Fibroblast of the aortic adventitia (primary cell): ENCODE data around the gene FAM89A. TPM values are rescaled to one million over a fixed set of nuclear protein-coding genes. Genes with fewer than 3 reads are reported as not detected.

Experiments
- DNase-seq: peaks from one replicate; pipeline ENCODE4 v3.0.0-alpha.2; 2010; ENCODE audit warnings: low read depth
- H3K4me3 ChIP-seq: 2 replicates; pipeline ENCODE4 v1.5.1; 2011; ENCODE audit warnings: low read depth, mild to moderate bottlenecking, control low read depth, low read length, moderate library complexity
- CTCF ChIP-seq: IDR thresholded peaks from 2 replicates; pipeline ENCODE4 v1.5.1; 2011; ENCODE audit warnings: mild to moderate bottlenecking, low read length, control low read depth, inconsistent platforms; ENCODE audit not compliant: insufficient read depth
- total RNA-seq: library from RNA; depleted of rRNA; stranded (reverse); fragments of >200 nt; gene quantifications from 2 replicates; pipeline ENCODE4 v1.2.3, GENCODE V29; 2012; ENCODE audit warnings: low replicate concordance

The FAM89A gene
- total RNA-seq, 1 donor = 2.0 TPM

GRCh38 chr1:231041719-231042261, 1.7 kb upstream of the FAM89A start:
- H3K4me3 ChIP-seq = no peak overlapping the region
- TF ChIP-seq CTCF = no peak
- DNase-seq = no peak

- H3K4me3 ChIP-seq = no peak overlapping the region
- no peak for TF ChIP-seq CTCF
- DNase-seq = no peak
Observed at GRCh38 chr1:231040800-231041718, 1.0 kb upstream of the FAM89A start.

- peak; percentile 26 for DNase-seq
- peak overlapping the region; percentile 71 for H3K4me3 ChIP-seq
- TF ChIP-seq CTCF = no peak
Observed at GRCh38 chr1:231039161-231040018, 664 bp downstream of the FAM89A start.

GRCh38 chr1:231037585-231038517, 2.2 kb downstream of the FAM89A start:
- no peak overlapping the region for H3K4me3 ChIP-seq
- TF ChIP-seq CTCF = no peak
- DNase-seq = no peak

- H3K4me3 ChIP-seq = no peak overlapping the region
- no peak for DNase-seq
- no peak for TF ChIP-seq CTCF
Observed at GRCh38 chr1:231036416-231036815, 3.6 kb downstream of the FAM89A start.

GRCh38 chr1:231035799-231036198, 4.3 kb downstream of the FAM89A start:
- no peak for DNase-seq
- TF ChIP-seq CTCF = no peak
- H3K4me3 ChIP-seq = no peak overlapping the region
